Adipocyte (in vitro differentiated cells): ENCODE measurements around the gene CPT1A.

Experiments
- DNase-seq: peaks from one replicate; pipeline ENCODE4 v3.0.0-alpha.2; 2015; ENCODE audit warnings: low read depth
- H3K27me3 ChIP-seq: replicated peaks from 2 replicates; pipeline ENCODE4 v1.7.0; 2013; ENCODE audit warnings: mild to moderate bottlenecking, low read length, moderate library complexity; ENCODE audit not compliant: control insufficient read depth, insufficient read depth
- H3K36me3 ChIP-seq: 2 replicates; pipeline ENCODE4 v1.7.0; 2013; ENCODE audit warnings: low read length, mild to moderate bottlenecking, moderate library complexity; ENCODE audit not compliant: control insufficient read depth, insufficient read depth, severe bottlenecking
- H3K4me1 ChIP-seq: 2 replicates; pipeline ENCODE4 v1.7.0; 2013; ENCODE audit warnings: mild to moderate bottlenecking, low read length, moderate library complexity; ENCODE audit not compliant: control insufficient read depth, insufficient read depth
- H3K4me3 ChIP-seq: 2 replicates; pipeline ENCODE4 v1.7.0; 2013; ENCODE audit warnings: mild to moderate bottlenecking, low read length, moderate library complexity
- H3K9ac ChIP-seq: 2 replicates; pipeline ENCODE4 v1.7.0; 2013; ENCODE audit warnings: mild to moderate bottlenecking, low read length, moderate library complexity
- H3K9me3 ChIP-seq: 2 replicates; pipeline ENCODE4 v1.7.0; 2013; ENCODE audit warnings: mild to moderate bottlenecking, low read length, moderate library complexity; ENCODE audit not compliant: control insufficient read depth

CPT1A gene

GRCh38 chr11:68778205-68778604 is 63.5 kb downstream of the CPT1A start:
- Histone ChIP-seq H3K4me1 (no peaks in the 10 kb centered on the region), H3K36me3 (peaks cover 32% of the 10 kb centered on the region), H3K27me3 (no peaks in the 10 kb centered on the region), H3K9ac (no peak overlapping the region), H3K9me3 (no peaks in the 10 kb centered on the region), H3K4me3 (no peak overlapping the region)
- DNase-seq, result no peak

GRCh38 chr11:68776442-68777235 is 65.1 kb downstream of the CPT1A start:
- DNase-seq, result no peak

GRCh38 chr11:68775951-68776388 is 65.7 kb downstream of the CPT1A start:
- Histone ChIP-seq H3K4me3 (no peak overlapping the region), H3K4me1 (no peaks in the 10 kb centered on the region), H3K27me3 (no peaks in the 10 kb centered on the region), H3K36me3 (peaks cover 50% of the 10 kb centered on the region), H3K9ac (no peak overlapping the region), H3K9me3 (no peaks in the 10 kb centered on the region)
- no peak for DNase-seq

More at GRCh38 chr11:68776442-68777235, 65.1 kb downstream of the CPT1A start:
- H3K9me3 ChIP-seq, result no peaks in the 10 kb centered on the region
- no peak overlapping the region for H3K4me3 ChIP-seq
- no peaks in the 10 kb centered on the region for H3K27me3 ChIP-seq
- H3K9ac ChIP-seq, result no peak overlapping the region
- no peaks in the 10 kb centered on the region for H3K4me1 ChIP-seq
- peaks cover 44% of the 10 kb centered on the region for H3K36me3 ChIP-seq

GRCh38 chr11:68774194-68774585 is 67.5 kb downstream of the CPT1A start:
- Histone ChIP-seq H3K36me3 (peaks cover 45% of the 10 kb centered on the region), H3K4me1 (no peaks in the 10 kb centered on the region), H3K9me3 (no peaks in the 10 kb centered on the region), H3K27me3 (no peaks in the 10 kb centered on the region), H3K4me3 (no peak overlapping the region), H3K9ac (no peak overlapping the region)
- DNase-seq, result no peak

- H3K9me3 ChIP-seq, result no peaks in the 10 kb centered on the region
- no peak overlapping the region for H3K4me3 ChIP-seq
- H3K9ac ChIP-seq, result no peak overlapping the region
- peaks cover 45% of the 10 kb centered on the region for H3K36me3 ChIP-seq
- no peaks in the 10 kb centered on the region for H3K27me3 ChIP-seq
- no peaks in the 10 kb centered on the region for H3K4me1 ChIP-seq
- DNase-seq, result no peak
These were observed 68.1 kb downstream of the CPT1A start for GRCh38 chr11:68773521-68774193.

GRCh38 chr11:68772936-68773335 is 68.8 kb downstream of the CPT1A start:
- Histone ChIP-seq H3K4me3 (no peak overlapping the region), H3K9me3 (no peaks in the 10 kb centered on the region), H3K9ac (no peak overlapping the region), H3K4me1 (no peaks in the 10 kb centered on the region), H3K36me3 (peaks cover 45% of the 10 kb centered on the region), H3K27me3 (no peaks in the 10 kb centered on the region)
- no peak for DNase-seq

GRCh38 chr11:68770781-68771180 is 70.9 kb downstream of the CPT1A start:
- Histone ChIP-seq H3K9me3 (no peaks in the 10 kb centered on the region), H3K27me3 (no peaks in the 10 kb centered on the region), H3K4me3 (no peak overlapping the region), H3K4me1 (no peaks in the 10 kb centered on the region), H3K9ac (no peak overlapping the region), H3K36me3 (peaks cover 40% of the 10 kb centered on the region)
- no peak for DNase-seq

- Histone ChIP-seq H3K9me3 (no peaks in the 10 kb centered on the region), H3K27me3 (no peaks in the 10 kb centered on the region), H3K4me3 (no peak overlapping the region), H3K4me1 (no peaks in the 10 kb centered on the region), H3K9ac (no peak overlapping the region), H3K36me3 (peaks cover 20% of the 10 kb centered on the region)
- no peak for DNase-seq
These were observed 74.0 kb downstream of the CPT1A start for GRCh38 chr11:68767672-68768071.

- H3K4me3 ChIP-seq, result no peak overlapping the region
- DNase-seq, result no peak
- no peaks in the 10 kb centered on the region for H3K9me3 ChIP-seq
- H3K36me3 ChIP-seq, result peaks cover 21% of the 10 kb centered on the region
- no peaks in the 10 kb centered on the region for H3K27me3 ChIP-seq
- no peaks in the 10 kb centered on the region for H3K4me1 ChIP-seq
- no peak overlapping the region for H3K9ac ChIP-seq
These were observed 74.9 kb downstream of the CPT1A start for GRCh38 chr11:68766786-68767185.

- Histone ChIP-seq H3K27me3 (no peaks in the 10 kb centered on the region), H3K9ac (no peak overlapping the region), H3K36me3 (peaks cover 16% of the 10 kb centered on the region), H3K9me3 (no peaks in the 10 kb centered on the region), H3K4me1 (no peaks in the 10 kb centered on the region), H3K4me3 (no peak overlapping the region)
- DNase-seq, result no peak
These were observed 77.0 kb downstream of the CPT1A start for GRCh38 chr11:68764746-68765145.

- Histone ChIP-seq H3K9ac (no peak overlapping the region), H3K9me3 (no peaks in the 10 kb centered on the region), H3K4me1 (no peaks in the 10 kb centered on the region), H3K4me3 (no peak overlapping the region), H3K36me3 (peaks cover 16% of the 10 kb centered on the region), H3K27me3 (no peaks in the 10 kb centered on the region)
- no peak for DNase-seq
These were observed 77.6 kb downstream of the CPT1A start for GRCh38 chr11:68763926-68764657.
